HL-60 (cell line): ENCODE measurements around the gene RRM1.

ENCODE experiments used
- GABPA ChIP-seq: IDR thresholded peaks from 2 replicates; pipeline ENCODE4 v1.6.1; 2012; ENCODE audit warnings: low read depth
- POLR2AphosphoS5 ChIP-seq: IDR thresholded peaks from 2 replicates; pipeline ENCODE4 v1.6.1; 2012; ENCODE audit warnings: low read depth
- TF ChIP-seq, protein P1 (sequence below): IDR thresholded peaks from one replicate; pipeline ENCODE4 v1.5.1; 2011; ENCODE audit warnings: low read length, control low read depth, inconsistent platforms; ENCODE audit not compliant: insufficient read depth

GRCh38 chr11:4167292-4167691, 72.7 kb downstream of the RRM1 start:
- TF ChIP-seq GABPA (no peak), POLR2AphosphoS5 (no peak)
- TF ChIP-seq, protein P1, sequence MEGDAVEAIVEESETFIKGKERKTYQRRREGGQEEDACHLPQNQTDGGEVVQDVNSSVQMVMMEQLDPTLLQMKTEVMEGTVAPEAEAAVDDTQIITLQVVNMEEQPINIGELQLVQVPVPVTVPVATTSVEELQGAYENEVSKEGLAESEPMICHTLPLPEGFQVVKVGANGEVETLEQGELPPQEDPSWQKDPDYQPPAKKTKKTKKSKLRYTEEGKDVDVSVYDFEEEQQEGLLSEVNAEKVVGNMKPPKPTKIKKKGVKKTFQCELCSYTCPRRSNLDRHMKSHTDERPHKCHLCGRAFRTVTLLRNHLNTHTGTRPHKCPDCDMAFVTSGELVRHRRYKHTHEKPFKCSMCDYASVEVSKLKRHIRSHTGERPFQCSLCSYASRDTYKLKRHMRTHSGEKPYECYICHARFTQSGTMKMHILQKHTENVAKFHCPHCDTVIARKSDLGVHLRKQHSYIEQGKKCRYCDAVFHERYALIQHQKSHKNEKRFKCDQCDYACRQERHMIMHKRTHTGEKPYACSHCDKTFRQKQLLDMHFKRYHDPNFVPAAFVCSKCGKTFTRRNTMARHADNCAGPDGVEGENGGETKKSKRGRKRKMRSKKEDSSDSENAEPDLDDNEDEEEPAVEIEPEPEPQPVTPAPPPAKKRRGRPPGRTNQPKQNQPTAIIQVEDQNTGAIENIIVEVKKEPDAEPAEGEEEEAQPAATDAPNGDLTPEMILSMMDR: no peak
